IPS-NIHi7 (cell line): Measurements from ENCODE around the gene PRUNE1.

Source experiments
- DNase-seq: peaks from one replicate; pipeline ENCODE4 v3.0.0; 2012; ENCODE audit warnings: mixed read lengths; ENCODE audit errors: extremely low spot score

The PRUNE1 gene, protein sequence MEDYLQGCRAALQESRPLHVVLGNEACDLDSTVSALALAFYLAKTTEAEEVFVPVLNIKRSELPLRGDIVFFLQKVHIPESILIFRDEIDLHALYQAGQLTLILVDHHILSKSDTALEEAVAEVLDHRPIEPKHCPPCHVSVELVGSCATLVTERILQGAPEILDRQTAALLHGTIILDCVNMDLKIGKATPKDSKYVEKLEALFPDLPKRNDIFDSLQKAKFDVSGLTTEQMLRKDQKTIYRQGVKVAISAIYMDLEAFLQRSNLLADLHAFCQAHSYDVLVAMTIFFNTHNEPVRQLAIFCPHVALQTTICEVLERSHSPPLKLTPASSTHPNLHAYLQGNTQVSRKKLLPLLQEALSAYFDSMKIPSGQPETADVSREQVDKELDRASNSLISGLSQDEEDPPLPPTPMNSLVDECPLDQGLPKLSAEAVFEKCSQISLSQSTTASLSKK

DNA sequence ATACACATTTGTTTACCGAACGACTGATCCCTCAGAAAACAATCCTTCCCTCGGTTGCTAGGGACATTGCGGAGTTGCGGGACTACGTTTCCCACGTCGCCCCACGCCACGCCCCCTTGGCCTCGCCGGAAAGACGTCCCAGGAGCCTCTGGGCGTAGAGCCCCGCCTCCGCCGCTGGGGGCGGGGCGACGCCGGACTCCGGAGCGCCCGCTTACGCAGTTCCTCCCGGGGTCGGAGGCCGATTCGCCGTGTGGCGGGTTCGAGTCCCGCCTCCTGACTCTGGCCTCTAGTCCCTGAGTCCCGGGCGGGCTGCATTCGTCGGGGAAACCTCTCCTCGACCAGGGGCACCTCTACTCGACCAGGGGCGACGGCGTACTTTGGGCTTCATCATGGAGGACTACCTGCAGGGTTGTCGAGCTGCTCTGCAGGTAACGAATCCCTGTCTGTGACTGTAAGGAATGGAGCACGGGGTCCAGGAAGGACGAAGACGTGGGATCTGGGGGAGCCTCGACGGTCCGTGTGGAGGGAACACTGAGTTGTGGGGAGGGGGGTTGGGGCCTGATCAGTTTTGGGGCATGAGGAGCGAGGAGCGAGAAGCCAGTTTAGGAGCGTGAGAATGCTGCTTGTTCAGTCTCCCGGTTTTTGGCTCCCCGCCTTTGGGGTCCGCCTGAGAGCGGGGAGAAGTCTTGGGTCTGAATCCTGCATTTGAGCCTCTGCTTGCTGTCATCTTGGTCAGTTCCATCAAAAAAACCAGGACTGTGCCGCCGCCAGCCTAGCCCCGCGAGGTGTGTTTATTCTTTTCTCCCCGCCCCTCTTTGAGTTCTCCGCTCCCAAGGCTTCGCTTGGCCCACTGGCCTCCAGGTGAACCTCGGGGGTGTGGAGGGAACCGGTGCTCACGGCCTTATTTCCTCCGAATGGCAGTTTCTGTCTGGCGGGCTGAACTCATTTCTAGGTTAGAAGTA is at the start of gene PRUNE1:
Gene PRUNE1 (plus strand): TSS at position 206 of the 962 bp plus-strand sequence. CDS start 184 bp downstream, at position 390.
- peak; percentile 99 for DNase-seq

- DNase-seq: no peak
Observed at GRCh38 chr1:150960646-150961045, 47.6 kb upstream of the PRUNE1 start.

GRCh38 chr1:150961756-150962155 is 46.5 kb upstream of the PRUNE1 start:
- DNase-seq: no peak

- DNase-seq: no peak
Observed at GRCh38 chr1:150963321-150964163, 44.7 kb upstream of the PRUNE1 start.

DNA sequence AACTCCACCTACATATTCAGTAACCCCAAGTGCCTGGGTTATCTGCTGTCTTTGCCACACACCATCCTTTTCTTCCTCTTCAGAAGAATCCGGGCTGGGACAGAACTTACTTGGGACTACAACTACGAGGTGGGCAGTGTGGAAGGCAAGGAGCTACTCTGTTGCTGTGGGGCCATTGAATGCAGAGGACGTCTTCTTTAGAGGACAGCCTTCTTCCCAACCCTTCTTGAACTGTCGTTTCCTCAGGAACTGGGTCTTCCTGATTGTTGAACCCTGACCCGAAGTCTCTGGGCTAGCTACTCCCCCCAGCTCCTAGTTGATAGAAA is 44.1 kb upstream of the PRUNE1 start:
- no peak for DNase-seq

GRCh38 chr1:150965605-150966004 is 42.6 kb upstream of the PRUNE1 start:
- no peak for DNase-seq

GRCh38 chr1:150966011-150966410 is 42.2 kb upstream of the PRUNE1 start:
- no peak for DNase-seq

- no peak for DNase-seq
Observed at GRCh38 chr1:150967936-150968335, 40.3 kb upstream of the PRUNE1 start.

DNA sequence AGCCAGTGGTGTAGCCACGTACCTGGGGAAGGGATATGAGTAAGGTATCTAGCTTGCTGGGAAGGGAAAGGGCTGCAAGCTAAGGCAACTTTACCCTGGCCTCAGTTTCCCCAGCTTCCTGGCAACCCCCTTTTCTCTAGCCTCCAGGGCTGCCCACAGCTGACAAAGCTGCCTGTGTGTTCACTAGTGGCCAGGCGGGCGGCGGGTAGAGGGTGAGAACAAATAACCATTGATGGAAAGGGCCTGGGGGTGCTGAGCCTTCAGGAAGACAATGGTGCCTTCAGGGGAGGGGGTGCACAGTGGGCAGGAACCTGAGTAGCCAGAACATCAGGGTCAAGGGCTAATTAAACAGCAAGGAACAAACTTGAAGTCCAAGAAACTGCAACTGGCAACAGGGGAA is 39.8 kb upstream of the PRUNE1 start:
- no peak for DNase-seq

- DNase-seq: no peak
Observed at GRCh38 chr1:150969626-150970025, 38.6 kb upstream of the PRUNE1 start.

GRCh38 chr1:150970808-150971582 is 37.3 kb upstream of the PRUNE1 start:
- peak; percentile 45 for DNase-seq

- DNase-seq: peak; percentile 45
Observed at GRCh38 chr1:150971583-150972416, 36.4 kb upstream of the PRUNE1 start.

DNA sequence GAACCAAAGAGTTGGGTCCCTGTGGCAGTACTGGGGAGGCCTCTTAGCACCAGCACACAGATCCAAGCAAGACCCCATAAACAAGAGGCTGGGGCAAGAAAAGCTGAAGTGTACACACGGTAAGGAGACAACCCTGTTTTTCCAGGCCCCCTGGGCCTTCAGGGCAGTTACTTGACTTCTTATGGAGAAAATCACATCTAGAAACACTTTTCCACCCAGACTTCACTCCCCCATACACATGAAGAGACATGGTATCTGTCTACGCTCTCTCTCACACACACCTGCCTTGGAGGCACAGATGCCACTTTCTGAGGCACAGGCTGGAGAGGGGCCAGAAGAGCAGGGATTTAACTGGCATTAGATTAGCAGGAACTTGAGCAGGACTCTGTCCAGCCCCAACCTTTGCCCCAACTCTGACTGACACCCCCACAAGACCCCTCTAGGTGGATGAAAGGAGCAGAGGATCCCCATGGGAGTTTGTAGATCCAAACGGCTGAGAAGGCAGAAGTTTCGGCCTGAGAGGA is 35.8 kb upstream of the PRUNE1 start:
- no peak for DNase-seq

- DNase-seq: no peak
Observed at GRCh38 chr1:150973258-150973835, 34.9 kb upstream of the PRUNE1 start.

DNA sequence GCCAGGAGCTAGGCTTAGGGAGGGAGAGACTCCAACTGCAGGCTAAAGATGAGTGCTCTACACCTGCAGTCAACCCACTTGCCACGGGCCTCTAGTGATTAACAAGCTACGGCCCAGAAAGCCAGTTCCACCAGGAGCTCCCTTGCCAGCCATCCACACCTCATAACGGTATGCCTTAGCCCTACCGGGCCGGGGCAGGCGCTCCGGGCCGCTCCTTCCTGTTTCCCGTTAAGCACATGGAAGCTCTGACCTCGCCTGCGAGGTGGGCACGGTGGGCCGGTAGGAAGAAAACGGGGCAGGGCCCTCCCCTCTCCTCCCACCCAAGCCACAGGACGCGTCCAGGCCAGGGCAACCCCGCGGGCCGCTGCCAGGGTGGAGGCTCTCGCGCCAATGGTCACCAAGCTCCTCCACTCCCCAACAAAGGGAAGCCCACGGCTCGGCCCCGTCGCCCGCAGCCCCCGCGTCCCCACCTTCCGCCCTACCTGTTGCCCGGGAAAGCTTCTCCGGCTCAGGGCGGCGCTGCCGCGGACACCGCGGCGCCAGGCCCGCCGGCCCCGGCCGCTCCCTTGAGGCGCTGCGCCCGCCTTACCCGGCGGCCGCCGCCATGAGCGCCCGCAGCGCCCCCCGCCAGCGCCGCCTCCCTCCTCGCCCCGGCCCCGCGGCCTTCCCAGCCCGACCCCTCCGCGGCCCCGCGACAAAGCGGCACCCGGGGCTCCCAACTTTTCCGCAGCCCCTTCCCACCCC is 34.2 kb upstream of the PRUNE1 start:
- DNase-seq: no peak

GRCh38 chr1:150974580-150975478 is 33.4 kb upstream of the PRUNE1 start, which contains the start of gene CERS2:
TSS of gene CERS2 (minus strand) at chr1:150974835. CDS start at chr1:150969090, 5,745 bp downstream.
- peak; percentile 83 for DNase-seq

GRCh38 chr1:150976401-150976821 is 31.8 kb upstream of the PRUNE1 start:
- DNase-seq: no peak
